SK-N-SH (cell line): ENCODE data around the gene PARP1. TPM values are rescaled to one million over a fixed set of nuclear protein-coding genes. Genes with fewer than 3 reads are reported as not detected.

Experiments
- CTCF ChIA-PET: fragments of 300-600, 350-600 bp; formaldehyde crosslinking; extraction: SDS; loops from one replicate; lab custom pipeline; 2021; lab: Yijun Ruan, JAX
- POLR2A ChIA-PET: fragments of 350-600 bp; sonication (Branson Sonifier 250); formaldehyde crosslinking; extraction: SDS; loops from one replicate; lab custom pipeline; 2020; ENCODE audit warnings: antibody characterized with exemption, inconsistent platforms; lab: Yijun Ruan, JAX
- DNase-seq: peaks from one replicate; pipeline ENCODE4 v3.0.0; 2012
- H2AFZ ChIP-seq: fragments of 200-600 bp; sonication (generic); 2 replicates; pipeline ENCODE4 v1.8.1; 2016; ENCODE audit warnings: antibody characterized with exemption, mild to moderate bottlenecking, low read depth
- H3F3A ChIP-seq: fragments of 200-600 bp; sonication (generic); replicated peaks from 2 replicates; pipeline ENCODE3; 2016; ENCODE audit warnings: antibody characterized with exemption, mild to moderate bottlenecking; ENCODE audit not compliant: insufficient read depth
- H3K27ac ChIP-seq, 2 experiments: fragments of 200-500 bp in 1 of 2; fragments of 200-600 bp in 1 of 2; sonication (Bioruptor generic) in 1 of 2; sonication (generic), shearing (Covaris generic) in 1 of 2; 2 replicates each; pipeline versions ENCODE4 v1.5.1 to v1.6.1; 2014 to 2016; ENCODE audit warnings: low read depth in 2 of 2, inconsistent platforms in 1 of 2, low read length in 1 of 2, mild to moderate bottlenecking in 1 of 2, mixed read lengths in 1 of 2
- H3K27me3 ChIP-seq: fragments of 200-600 bp; sonication (generic), shearing (Covaris generic); 2 replicates; pipeline ENCODE4 v1.6.1; 2016; ENCODE audit warnings: mixed run types; ENCODE audit not compliant: insufficient read depth
- H3K36me3 ChIP-seq, 2 experiments: fragments of 200-500 bp in 1 of 2; fragments of 200-600 bp in 1 of 2; sonication (Bioruptor generic) in 1 of 2; sonication (generic) in 1 of 2; replicated peaks in 1 of 2; 2 replicates each; pipeline versions ENCODE3 to v1.5.1; 2014 to 2016; ENCODE audit warnings: low read length in 1 of 2, mild to moderate bottlenecking in 1 of 2; ENCODE audit not compliant: insufficient read depth in 2 of 2, control insufficient read depth in 1 of 2
- H3K4me1 ChIP-seq, 2 experiments: fragments of 200-500 bp in 1 of 2; fragments of 200-600 bp in 1 of 2; sonication (Bioruptor generic) in 1 of 2; sonication (generic), shearing (Covaris generic) in 1 of 2; 2 replicates each; pipeline versions ENCODE4 v1.5.1 to v1.6.1; 2014 to 2016; ENCODE audit warnings: low read depth in 1 of 2, low read length in 1 of 2, mixed run types in 1 of 2; ENCODE audit not compliant: insufficient read depth in 2 of 2, control insufficient read depth in 1 of 2
- H3K4me2 ChIP-seq: fragments of 200-600 bp; sonication (generic), shearing (Covaris generic); 2 replicates; pipeline ENCODE4 v1.6.1; 2017; ENCODE audit warnings: mixed run types
- H3K4me3 ChIP-seq, 2 experiments: fragments of 200-500 bp in 1 of 2; fragments of 200-600 bp in 1 of 2; sonication (Bioruptor generic) in 1 of 2; sonication (generic), shearing (Covaris generic) in 1 of 2; 2 replicates each; pipeline versions ENCODE4 v1.5.1 to v1.8.1; 2014 to 2016; ENCODE audit warnings: low read depth in 2 of 2, inconsistent platforms in 1 of 2, low read length in 1 of 2, mild to moderate bottlenecking in 1 of 2, mixed read lengths in 1 of 2, moderate library complexity in 1 of 2
- H3K79me2 ChIP-seq: fragments of 200-600 bp; sonication (generic); 2 replicates; pipeline ENCODE4 v1.8.1; 2017; ENCODE audit warnings: mild to moderate bottlenecking; ENCODE audit not compliant: insufficient read depth
- H3K9ac ChIP-seq: fragments of 200-600 bp; sonication (generic); 2 replicates; pipeline ENCODE4 v1.6.1; 2017; ENCODE audit warnings: mixed run types
- H3K9me2 ChIP-seq: fragments of 200-600 bp; sonication (generic); 2 replicates; pipeline ENCODE4 v1.6.1; 2017; ENCODE audit warnings: mixed run types
- H3K9me3 ChIP-seq: fragments of 200-600 bp; sonication (generic); 2 replicates; pipeline ENCODE4 v1.6.1; 2017; ENCODE audit warnings: mixed run types, mild to moderate bottlenecking, moderate library complexity
- H4K20me1 ChIP-seq: fragments of 200-600 bp; sonication (generic); 2 replicates; pipeline ENCODE4 v1.6.1; 2017; ENCODE audit warnings: mild to moderate bottlenecking, mixed run types; ENCODE audit not compliant: insufficient read depth
- CHD2 ChIP-seq: fragments of 150-350 bp; IDR thresholded peaks from 2 replicates; pipeline ENCODE4 v1.6.1; 2018; ENCODE audit warnings: low read length; ENCODE audit not compliant: partially characterized antibody
- ELF1 ChIP-seq: IDR thresholded peaks from 2 replicates; pipeline ENCODE4 v1.4.0; 2012
- EZH2phosphoT487 ChIP-seq: fragments of 200-600 bp; sonication (generic); IDR thresholded peaks from 2 replicates; pipeline ENCODE4 v1.6.1; 2017; ENCODE audit warnings: low read depth, mixed run types, mild to moderate bottlenecking, antibody characterized with exemption, moderate library complexity, borderline replicate concordance
- FOXJ3 ChIP-seq: sonication (generic); formaldehyde crosslinking; IDR thresholded peaks from 2 replicates; pipeline ENCODE4 v1.5.1; 2020; ENCODE audit warnings: mild to moderate bottlenecking, missing genetic modification reagents
- GABPA ChIP-seq: IDR thresholded peaks from 2 replicates; pipeline ENCODE4 v1.4.0; 2012; ENCODE audit warnings: low read depth, mild to moderate bottlenecking
- JUND ChIP-seq: IDR thresholded peaks from 2 replicates; pipeline ENCODE4 v1.4.0; 2012
- MAX ChIP-seq: IDR thresholded peaks from 2 replicates; pipeline ENCODE4 v1.4.0; 2012; ENCODE audit warnings: low read depth
- MEF2A ChIP-seq: IDR thresholded peaks from 2 replicates; pipeline ENCODE4 v1.4.0; 2012; ENCODE audit warnings: low read depth, borderline replicate concordance
- NFIC ChIP-seq: IDR thresholded peaks from 2 replicates; pipeline ENCODE4 v1.4.0; 2012; ENCODE audit warnings: borderline replicate concordance
- PBX3 ChIP-seq: IDR thresholded peaks from 2 replicates; pipeline ENCODE4; 2012
- POLR2AphosphoS5 ChIP-seq: IDR thresholded peaks from 2 replicates; pipeline ENCODE4 v1.6.1; 2012; ENCODE audit warnings: low read depth, low read length
- RAD21 ChIP-seq: IDR thresholded peaks from 2 replicates; pipeline ENCODE4 v1.6.1; 2012; ENCODE audit warnings: mild to moderate bottlenecking, low read length
- SIN3A ChIP-seq: IDR thresholded peaks from 2 replicates; pipeline ENCODE4 v1.6.1; 2012; ENCODE audit warnings: low read depth, mild to moderate bottlenecking, low read length, moderate library complexity, borderline replicate concordance
- TCF12 ChIP-seq: IDR thresholded peaks from 2 replicates; pipeline ENCODE4 v1.4.0; 2012
- TEAD4 ChIP-seq: IDR thresholded peaks from 2 replicates; pipeline ENCODE4 v1.4.0; 2012; ENCODE audit warnings: mild to moderate bottlenecking, borderline replicate concordance; ENCODE audit not compliant: insufficient read depth
- YY1 ChIP-seq: IDR thresholded peaks from 2 replicates; pipeline ENCODE4 v1.4.0; 2012; ENCODE audit warnings: low read depth, mild to moderate bottlenecking
- WGBS: methylation state at CpG from one replicate; pipeline ENCODE4 v1.1.6; 2017; ENCODE audit warnings: low lambda C conversion rate; 5-methylcytosine and 5-hydroxymethylcytosine counted together
- polyA plus RNA-seq, 3 experiments: library from polyadenylated mRNA; depleted of rRNA; stranded (reverse); fragments of >200 nt; gene quantifications; 2 replicates each; pipeline ENCODE4 v1.2.3, GENCODE V29; 2012
- TF ChIP-seq, protein P1 (sequence below): fragments of 200-600 bp; sonication (generic); IDR thresholded peaks from 2 replicates; pipeline ENCODE4 v1.6.1; 2017; ENCODE audit warnings: antibody characterized with exemption, mild to moderate bottlenecking, moderate library complexity
- TF ChIP-seq, protein P2 (sequence below): IDR thresholded peaks from 2 replicates; pipeline ENCODE4 v1.4.0; 2012; ENCODE audit warnings: low read depth, borderline replicate concordance

PARP1 gene
- polyA plus RNA-seq, 1 of the 3 experiments (the other 2 are of a cell fraction) = 239 TPM

DNA sequence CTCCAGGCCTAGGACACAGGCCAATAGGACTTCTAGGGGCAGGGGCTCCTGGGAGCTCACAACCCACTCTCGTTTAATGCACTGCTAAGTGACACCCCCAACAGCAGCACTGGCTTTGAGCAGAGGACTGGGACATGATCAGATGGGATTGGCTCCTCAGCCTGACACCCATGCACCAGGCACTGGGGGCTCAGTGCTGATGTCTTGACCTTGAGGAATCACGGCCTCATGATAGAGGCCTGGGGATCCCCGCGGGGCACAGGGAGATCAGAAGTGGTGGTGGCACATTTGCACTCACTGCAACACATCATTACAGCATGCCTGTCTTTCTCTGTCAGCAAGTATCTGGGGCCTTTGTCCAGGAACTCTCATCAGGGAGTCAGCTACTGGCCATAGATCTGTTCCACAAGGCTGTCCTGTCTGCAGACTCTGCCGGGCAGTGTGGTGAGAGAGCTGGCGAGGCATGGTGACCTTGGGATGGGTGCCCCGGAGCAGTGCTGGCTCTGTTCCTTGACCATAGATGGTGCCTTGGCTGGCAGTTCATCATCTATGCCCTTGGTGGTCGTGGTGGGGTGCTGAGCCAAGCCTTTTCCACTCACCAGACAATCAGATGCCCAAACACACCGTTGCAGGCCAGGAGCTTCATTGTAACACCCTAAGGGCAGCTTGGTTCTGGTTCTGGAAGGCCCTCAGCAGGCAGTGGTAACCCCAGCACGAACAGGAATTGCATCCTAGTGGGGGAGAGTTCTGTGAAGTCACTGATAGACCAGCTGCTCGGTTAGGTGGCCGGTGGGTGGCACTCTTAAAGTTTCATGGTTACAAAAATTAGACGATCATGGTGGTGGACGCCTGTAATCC, 22.2 kb upstream of the PARP1 start (continued):
- TF ChIP-seq YY1 = no peak
- no peak for TF ChIP-seq MAX
- TF ChIP-seq TEAD4 = no peak

GRCh38 chr1:226428791-226429461, 21.0 kb upstream of the PARP1 start:
- Histone ChIP-seq H4K20me1 (no peaks in the 10 kb centered on the region), H3K27me3 (no peaks in the 10 kb centered on the region), H3K4me1 (peaks cover 0 to 6% of the 10 kb centered on the region in 2 experiments; a peak in 2 of 4 replicates), H3K27ac (no peak overlapping the region), H3K9me3 (no peaks in the 10 kb centered on the region), H3K79me2 (no peaks in the 10 kb centered on the region), H3K36me3 (no peaks in the 10 kb centered on the region), H3K9me2 (no peaks in the 10 kb centered on the region), H3K9ac (no peak overlapping the region), H3F3A (no peaks in the 10 kb centered on the region), H3K4me2 (no peak overlapping the region), H2AFZ (no peak overlapping the region), H3K4me3 (no peak overlapping the region)
- no peak for DNase-seq
- TF ChIP-seq RAD21 = no peak
- TF ChIP-seq MAX = no peak
- TF ChIP-seq PBX3 = no peak
- no peak for TF ChIP-seq FOXJ3 (CRISPR knock-in tag)
- TF ChIP-seq POLR2AphosphoS5 = no peak
- TF ChIP-seq CHD2 = no peak
- ChIA-PET POLR2A (no interaction called here), CTCF (interaction anchor here (1.3 to 10.5 kb wide), 2 partner anchors 10 to 18 kb away, joined by 3 to 82 read pairs; partner anchors contain the start of gene PARP1)
- WGBS = 70% methylated on average over 12 of the region's 12 CpGs

- ChIA-PET CTCF (interaction anchor here (1.5 to 10.5 kb wide), 2 partner anchors 18 to 198 kb away, joined by 4 to 82 read pairs; partner anchors contain the start of gene PARP1), POLR2A (no interaction called here)
- no peaks in the 10 kb centered on the region for H3K27me3 ChIP-seq
- H4K20me1 ChIP-seq = no peaks in the 10 kb centered on the region
- no peaks in the 10 kb centered on the region for H3F3A ChIP-seq
- H3K36me3 ChIP-seq = no peaks in the 10 kb centered on the region
- DNase-seq = no peak
- TF ChIP-seq JUND = no peak
- TF ChIP-seq SIN3A = no peak
- no peak for TF ChIP-seq MEF2A
- TF ChIP-seq TEAD4 = no peak
- no peak for TF ChIP-seq ELF1
- no peak for TF ChIP-seq EZH2phosphoT487
- no peak for TF ChIP-seq NFIC
- no peak for TF ChIP-seq YY1
- TF ChIP-seq, protein P1, sequence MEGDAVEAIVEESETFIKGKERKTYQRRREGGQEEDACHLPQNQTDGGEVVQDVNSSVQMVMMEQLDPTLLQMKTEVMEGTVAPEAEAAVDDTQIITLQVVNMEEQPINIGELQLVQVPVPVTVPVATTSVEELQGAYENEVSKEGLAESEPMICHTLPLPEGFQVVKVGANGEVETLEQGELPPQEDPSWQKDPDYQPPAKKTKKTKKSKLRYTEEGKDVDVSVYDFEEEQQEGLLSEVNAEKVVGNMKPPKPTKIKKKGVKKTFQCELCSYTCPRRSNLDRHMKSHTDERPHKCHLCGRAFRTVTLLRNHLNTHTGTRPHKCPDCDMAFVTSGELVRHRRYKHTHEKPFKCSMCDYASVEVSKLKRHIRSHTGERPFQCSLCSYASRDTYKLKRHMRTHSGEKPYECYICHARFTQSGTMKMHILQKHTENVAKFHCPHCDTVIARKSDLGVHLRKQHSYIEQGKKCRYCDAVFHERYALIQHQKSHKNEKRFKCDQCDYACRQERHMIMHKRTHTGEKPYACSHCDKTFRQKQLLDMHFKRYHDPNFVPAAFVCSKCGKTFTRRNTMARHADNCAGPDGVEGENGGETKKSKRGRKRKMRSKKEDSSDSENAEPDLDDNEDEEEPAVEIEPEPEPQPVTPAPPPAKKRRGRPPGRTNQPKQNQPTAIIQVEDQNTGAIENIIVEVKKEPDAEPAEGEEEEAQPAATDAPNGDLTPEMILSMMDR = no peak
- TF ChIP-seq TCF12 = no peak
- no peak for TF ChIP-seq FOXJ3 (CRISPR knock-in tag)
- TF ChIP-seq, protein P2, sequence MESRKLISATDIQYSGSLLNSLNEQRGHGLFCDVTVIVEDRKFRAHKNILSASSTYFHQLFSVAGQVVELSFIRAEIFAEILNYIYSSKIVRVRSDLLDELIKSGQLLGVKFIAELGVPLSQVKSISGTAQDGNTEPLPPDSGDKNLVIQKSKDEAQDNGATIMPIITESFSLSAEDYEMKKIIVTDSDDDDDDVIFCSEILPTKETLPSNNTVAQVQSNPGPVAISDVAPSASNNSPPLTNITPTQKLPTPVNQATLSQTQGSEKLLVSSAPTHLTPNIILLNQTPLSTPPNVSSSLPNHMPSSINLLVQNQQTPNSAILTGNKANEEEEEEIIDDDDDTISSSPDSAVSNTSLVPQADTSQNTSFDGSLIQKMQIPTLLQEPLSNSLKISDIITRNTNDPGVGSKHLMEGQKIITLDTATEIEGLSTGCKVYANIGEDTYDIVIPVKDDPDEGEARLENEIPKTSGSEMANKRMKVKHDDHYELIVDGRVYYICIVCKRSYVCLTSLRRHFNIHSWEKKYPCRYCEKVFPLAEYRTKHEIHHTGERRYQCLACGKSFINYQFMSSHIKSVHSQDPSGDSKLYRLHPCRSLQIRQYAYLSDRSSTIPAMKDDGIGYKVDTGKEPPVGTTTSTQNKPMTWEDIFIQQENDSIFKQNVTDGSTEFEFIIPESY = no peak
- TF ChIP-seq GABPA = no peak
- no peaks in the 10 kb centered on the region for H3K79me2 ChIP-seq
- H3K9ac ChIP-seq = no peak overlapping the region
- no peaks in the 10 kb centered on the region for H3K9me2 ChIP-seq
- H3K27ac ChIP-seq = no peak overlapping the region
- H3K4me1 ChIP-seq = peaks cover 0 to 6% of the 10 kb centered on the region in 2 experiments; a peak in 2 of 4 replicates
- H3K4me3 ChIP-seq = no peak overlapping the region
- no peak overlapping the region for H2AFZ ChIP-seq
- no peaks in the 10 kb centered on the region for H3K9me3 ChIP-seq
- H3K4me2 ChIP-seq = no peak overlapping the region
- WGBS = 57% methylated on average over 4 of the region's 5 CpGs
These were observed 20.5 kb upstream of the PARP1 start for GRCh38 chr1:226428348-226428747.
